IMR-90 (cell line): ENCODE data around the gene GPHA2. TPM values are rescaled to one million over a fixed set of nuclear protein-coding genes. Genes with fewer than 3 reads are reported as not detected.

ENCODE experiments used
- ATAC-seq: fragments of 200-7000 bp; cut with Tn5 transposase; 2 replicates; pipeline ENCODE4 v1.9.1; 2020; ENCODE audit warnings: low read depth, mild to moderate bottlenecking, moderate library complexity
- BruUV-seq: library from RNA; stranded (reverse); fragments of 400-500 nt; replicated peaks from 2 replicates; lab custom pipeline; 2021; lab: Mats Ljungman, UMichigan
- CTCF ChIA-PET: fragments of 300-600 bp; formaldehyde crosslinking; extraction: SDS; loops from one replicate; lab custom pipeline; 2021; ENCODE audit warnings: antibody characterized with exemption; lab: Yijun Ruan, JAX
- POLR2A ChIA-PET: fragments of 300-600 bp; sonication (Branson Sonifier 250); formaldehyde crosslinking; loops from one replicate; lab custom pipeline; 2022; ENCODE audit warnings: antibody characterized with exemption; ENCODE audit not compliant: unreplicated experiment; lab: Charles Lee
- DNase-seq: peaks from one replicate; pipeline ENCODE4 v3.0.0; 2013
- H2AFZ ChIP-seq: replicated peaks from 2 replicates; pipeline ENCODE3; 2013; ENCODE audit warnings: low read length, mild to moderate bottlenecking; ENCODE audit not compliant: poor library complexity
- H2AK5ac ChIP-seq: 2 replicates; pipeline ENCODE4 v1.6.1; 2013; ENCODE audit warnings: low read depth, low read length, inconsistent platforms
- H2AK9ac ChIP-seq: replicated peaks from 2 replicates; pipeline ENCODE3; 2013; ENCODE audit warnings: mild to moderate bottlenecking, low read depth, low read length, moderate library complexity; ENCODE audit not compliant: poor library complexity
- H2BK120ac ChIP-seq: 2 replicates; pipeline ENCODE4 v1.6.1; 2013; ENCODE audit warnings: low read depth, low read length, inconsistent platforms
- H2BK15ac ChIP-seq: 3 replicates; pipeline ENCODE4 v1.6.1; 2013; ENCODE audit warnings: low read depth, low read length, inconsistent platforms
- H2BK20ac ChIP-seq: 2 replicates; pipeline ENCODE4 v1.6.1; 2013; ENCODE audit warnings: low read depth, mild to moderate bottlenecking, inconsistent platforms, low read length, moderate library complexity
- H2BK5ac ChIP-seq: 2 replicates; pipeline ENCODE4 v1.6.1; 2013; ENCODE audit warnings: mild to moderate bottlenecking, low read depth, low read length, inconsistent platforms; ENCODE audit not compliant: poor library complexity, severe bottlenecking
- H3K14ac ChIP-seq: replicated peaks from 2 replicates; pipeline ENCODE4 v1.6.1; 2013; ENCODE audit warnings: low read depth, low read length, inconsistent platforms
- H3K18ac ChIP-seq: 2 replicates; pipeline ENCODE4 v1.6.1; 2013; ENCODE audit warnings: low read depth, low read length, control low read depth
- H3K23ac ChIP-seq: 2 replicates; pipeline ENCODE4 v1.6.1; 2013; ENCODE audit warnings: low read depth, low read length, inconsistent platforms
- H3K27ac ChIP-seq: 2 replicates; pipeline ENCODE4 v1.5.1; 2013; ENCODE audit warnings: mild to moderate bottlenecking, control low read depth, low read length; ENCODE audit not compliant: insufficient read depth
- H3K27me3 ChIP-seq: 2 replicates; pipeline ENCODE4 v1.6.1; 2013; ENCODE audit warnings: low read length; ENCODE audit not compliant: control insufficient read depth, insufficient read depth
- H3K36me3 ChIP-seq: 2 replicates; pipeline ENCODE4 v1.6.1; 2013; ENCODE audit warnings: low read length, mixed read lengths; ENCODE audit not compliant: control insufficient read depth, insufficient read depth
- H3K4ac ChIP-seq: 2 replicates; pipeline ENCODE4 v1.6.1; 2013; ENCODE audit warnings: low read depth, low read length, inconsistent platforms
- H3K4me1 ChIP-seq: 2 replicates; pipeline ENCODE4 v1.6.1; 2013; ENCODE audit warnings: low read length, mixed read lengths; ENCODE audit not compliant: control insufficient read depth, insufficient read depth
- H3K4me2 ChIP-seq: 2 replicates; pipeline ENCODE4 v1.6.1; 2013; ENCODE audit warnings: low read depth, mild to moderate bottlenecking, control low read depth, low read length, moderate library complexity
- H3K4me3 ChIP-seq: 2 replicates; pipeline ENCODE4 v1.5.1; 2013; ENCODE audit warnings: low read depth, mild to moderate bottlenecking, control low read depth, low read length, moderate library complexity; ENCODE audit not compliant: insufficient read depth
- H3K56ac ChIP-seq: 2 replicates; pipeline ENCODE4 v1.6.1; 2013; ENCODE audit warnings: low read length, inconsistent platforms; ENCODE audit not compliant: insufficient read depth; ENCODE audit errors: extremely low read depth
- H3K79me1 ChIP-seq, 2 experiments: 2 replicates each; pipeline ENCODE4 v1.6.1; 2013; ENCODE audit warnings: low read length in 2 of 2, inconsistent platforms in 1 of 2, low read depth in 1 of 2
- H3K9ac ChIP-seq: 2 replicates; pipeline ENCODE4 v1.6.1; 2013; ENCODE audit warnings: low read depth, low read length, control low read depth
- H3K9me1 ChIP-seq: 2 replicates; pipeline ENCODE4 v1.6.1; 2013; ENCODE audit warnings: low read length, inconsistent platforms; ENCODE audit not compliant: insufficient read depth
- H3K9me3 ChIP-seq: 2 replicates; pipeline ENCODE4 v1.6.1; 2013; ENCODE audit warnings: low read length; ENCODE audit not compliant: control insufficient read depth, insufficient read depth
- H4K20me1 ChIP-seq: 2 replicates; pipeline ENCODE4 v1.6.1; 2013; ENCODE audit warnings: low read length, inconsistent platforms; ENCODE audit not compliant: insufficient read depth
- H4K5ac ChIP-seq: 2 replicates; pipeline ENCODE4 v1.6.1; 2013; ENCODE audit warnings: mild to moderate bottlenecking, low read depth, low read length, control low read depth
- H4K8ac ChIP-seq, 2 experiments: 2 replicates each; pipeline ENCODE4 v1.6.1; 2013; ENCODE audit warnings: low read depth in 2 of 2, low read length in 2 of 2, control low read depth in 1 of 2, inconsistent platforms in 1 of 2
- H4K91ac ChIP-seq: 2 replicates; pipeline ENCODE4 v1.6.1; 2013; ENCODE audit warnings: low read depth, low read length, inconsistent platforms; ENCODE audit not compliant: insufficient read depth
- FOS ChIP-seq: fragments of 150-350 bp; IDR thresholded peaks from 2 replicates; pipeline ENCODE4 v1.6.1; 2016; ENCODE audit warnings: low read depth, low read length
- RCOR1 ChIP-seq: IDR thresholded peaks from 2 replicates; pipeline ENCODE4 v1.6.1; 2012; ENCODE audit warnings: mild to moderate bottlenecking, low read length, improper control_type of control experiment; ENCODE audit not compliant: insufficient replicate concordance
- RFX5 ChIP-seq: IDR thresholded peaks from 2 replicates; pipeline ENCODE4 v1.8.0; 2012; ENCODE audit warnings: low read depth, mild to moderate bottlenecking, low read length, moderate library complexity
- WGBS, 2 experiments: methylation state at CpG; one replicate each; pipeline versions ENCODE4 v1.1.5 to v1.1.7; 2013; ENCODE audit warnings: missing lambda C conversion rate in 2 of 2; ENCODE audit not compliant: insufficient read length in 1 of 2; ENCODE audit errors: extremely low coverage in 2 of 2; 5-methylcytosine and 5-hydroxymethylcytosine counted together
- dilution Hi-C: fragments of 300-500 bp; cut with HindIII; formaldehyde crosslinking; loops from one replicate; pipeline ENCODE4 v1.14.3; 2018; ENCODE audit warnings: low sequenced_read_pairs; ENCODE audit not compliant: unreplicated experiment
- in situ Hi-C: fragments of 300-500 bp; cut with MboI; formaldehyde crosslinking; loops from 3 replicates; pipeline ENCODE4 v1.14.3; 2019; ENCODE audit warnings: low sequenced_read_pairs, inconsistent platforms, mixed read lengths
- intact Hi-C: fragments of 100-400 bp; cut with micrococcal nuclease; formaldehyde crosslinking; loops from 2 replicates; pipeline ENCODE4 v1.10.0; 2022
- polyA plus RNA-seq, 3 experiments: library from polyadenylated mRNA; depleted of rRNA; stranded (reverse); fragments of >200 nt; gene quantifications; 2 replicates each; pipeline ENCODE4 v1.2.3, GENCODE V29; 2012; ENCODE audit warnings: low replicate concordance in 1 of 3
- total RNA-seq: library from RNA; depleted of rRNA; stranded (reverse); fragments of >200 nt; gene quantifications from 2 replicates; pipeline ENCODE4 v1.2.3, GENCODE V29; 2012

GPHA2 gene
- total and polyA plus RNA-seq, 2 of the 4 experiments (the other 2 are of a cell fraction): not detected

DNA sequence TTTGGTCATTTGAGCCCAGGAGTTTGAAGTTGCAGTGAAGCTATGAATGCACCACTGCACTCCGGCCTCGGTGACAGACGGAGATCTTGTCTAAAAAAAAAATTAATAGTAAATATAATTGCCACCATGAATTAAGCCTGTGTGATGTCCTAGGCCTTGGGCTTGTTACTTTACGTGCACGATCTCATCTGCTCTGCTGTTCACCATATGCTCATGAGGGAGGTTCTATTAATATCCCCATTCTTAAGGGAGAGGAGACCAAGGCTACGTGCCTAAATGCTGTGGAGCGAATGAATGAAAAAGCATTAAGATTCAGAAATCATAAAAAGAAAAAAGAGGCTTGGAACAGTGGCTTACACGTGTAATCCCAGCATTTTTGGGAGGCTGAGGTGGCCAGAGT, 16.1 kb downstream of the GPHA2 start:
- Histone ChIP-seq H2AFZ (no peak overlapping the region), H2BK120ac (no peak overlapping the region), H4K91ac (no peak overlapping the region), H2AK9ac (no peak overlapping the region), H3K4me1 (peaks cover 10% of the 10 kb centered on the region), H3K4me2 (no peak overlapping the region), H2AK5ac (no peak overlapping the region), H2BK20ac (no peak overlapping the region), H2BK5ac (no peak overlapping the region), H3K4ac (no peak overlapping the region), H3K9me3 (no peaks in the 10 kb centered on the region), H3K27ac (no peak overlapping the region), H3K14ac (no peak overlapping the region), H4K5ac (no peak overlapping the region), H3K9me1 (0 out of 2 replicates have a peak, but pooled peaks cover 6% of the 10 kb centered on the region), H3K4me3 (no peak overlapping the region), H3K27me3 (no peaks in the 10 kb centered on the region), H3K79me1 (peaks cover 7 to 25% of the 10 kb centered on the region in 2 experiments), H3K9ac (no peak overlapping the region), H3K18ac (no peak overlapping the region), H3K36me3 (no peaks in the 10 kb centered on the region), H3K23ac (no peak overlapping the region), H3K56ac (no peak overlapping the region), H4K8ac (no peak overlapping the region), H4K20me1 (no peaks in the 10 kb centered on the region; the same call in 1 of the 2 replicates), H2BK15ac (no peak overlapping the region)
- 40% methylated on average over 1 of the region's 8 CpGs; no CpG with 5 or more reads in 1 of the 2 experiments for WGBS, 2 experiments
- in situ Hi-C loops (loop anchor here (5.0 kb wide), 1 partner anchor 88 kb away; no protein-coding TSS in a partner anchor), intact Hi-C loops (loop anchor here (5.0 kb wide), 1 partner anchor 178 kb away; the partner anchor contains the start of gene VPS51), dilution Hi-C loops (no loop called here)
- BruUV-seq: no TSS peak
- DNase-seq: no peak
- TF ChIP-seq RFX5 (no peak), RCOR1 (no peak), FOS (no peak)
- ATAC-seq: no peak
- ChIA-PET CTCF (no interaction called here), POLR2A (no interaction called here)
